HG03196 (cell line): ENCODE results near the gene CHST5.
"Not testable (repeated sequence)": the region's sequence is repeated elsewhere in the genome, so short reads cannot be mapped to it uniquely, and the experiment has no call there.

Experiments
- ATAC-seq: cut with Tn5 transposase; IDR thresholded peaks from one replicate; pipeline ENCODE4 v1.9.1; 2021; ENCODE audit not compliant: unreplicated experiment

CHST5 gene

DNA sequence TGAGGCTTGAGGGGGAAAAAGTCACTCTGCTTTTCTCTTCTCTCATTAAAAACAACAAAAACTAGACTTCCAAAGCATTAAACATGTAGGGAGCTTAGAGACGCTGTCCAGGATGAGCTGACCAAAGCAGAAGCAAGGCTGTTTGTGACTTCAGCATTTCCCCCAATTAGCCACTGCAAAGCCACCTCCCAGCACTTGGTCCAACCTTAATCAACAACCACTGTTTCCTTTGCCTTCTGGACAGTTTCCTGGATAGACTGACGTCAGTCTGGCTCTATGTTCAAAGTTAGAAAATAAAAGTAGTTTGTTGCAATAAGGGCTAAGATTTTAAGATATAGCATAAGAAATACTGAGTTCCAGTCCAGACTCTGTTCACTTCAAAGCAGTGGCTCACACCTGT, 17.0 kb upstream of the CHST5 start:
- no peak for ATAC-seq

- peak; percentile 81 for ATAC-seq
These were observed 14.3 kb upstream of the CHST5 start for GRCh38 chr16:75550211-75550662.

DNA sequence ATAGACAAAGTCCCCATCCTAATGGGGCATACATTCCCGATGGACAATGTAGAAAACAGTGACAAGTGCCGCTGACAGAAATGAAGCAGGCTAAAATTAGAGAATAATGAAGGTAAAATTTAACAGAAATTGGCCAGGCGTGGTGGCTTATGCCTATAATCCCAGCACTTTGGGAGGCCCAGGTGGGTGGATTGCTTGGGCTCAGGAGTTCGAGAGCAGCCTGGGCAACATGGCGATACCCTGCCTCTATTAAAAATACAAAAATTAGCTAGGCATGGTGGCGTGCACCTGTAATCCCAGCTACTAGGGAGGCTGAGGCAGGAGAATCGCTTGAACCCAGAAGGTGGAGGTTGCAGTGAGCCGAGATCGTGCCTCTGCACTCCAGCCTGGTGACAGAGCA, 12.5 kb upstream of the CHST5 start:
- not testable (repeated sequence) for ATAC-seq

DNA sequence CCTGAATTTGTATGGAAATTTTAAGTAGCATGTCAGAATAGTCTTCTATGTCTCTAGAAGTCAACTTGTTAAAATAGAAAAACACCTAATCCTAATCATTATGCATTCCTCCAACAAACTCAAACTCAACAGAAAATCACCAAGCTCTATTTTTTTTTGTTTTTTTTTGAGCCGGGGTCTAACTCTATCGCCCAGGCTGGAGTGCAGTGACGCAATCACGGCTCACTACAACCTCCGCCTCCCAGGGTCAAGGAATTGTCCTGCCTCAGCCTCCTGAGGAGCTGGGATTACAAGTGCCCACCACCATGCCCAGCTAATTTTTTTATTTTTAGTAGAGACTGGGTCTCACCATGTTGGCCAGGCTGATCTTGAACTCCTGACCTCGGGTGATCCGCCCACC, 10.4 kb upstream of the CHST5 start:
- no peak for ATAC-seq

DNA sequence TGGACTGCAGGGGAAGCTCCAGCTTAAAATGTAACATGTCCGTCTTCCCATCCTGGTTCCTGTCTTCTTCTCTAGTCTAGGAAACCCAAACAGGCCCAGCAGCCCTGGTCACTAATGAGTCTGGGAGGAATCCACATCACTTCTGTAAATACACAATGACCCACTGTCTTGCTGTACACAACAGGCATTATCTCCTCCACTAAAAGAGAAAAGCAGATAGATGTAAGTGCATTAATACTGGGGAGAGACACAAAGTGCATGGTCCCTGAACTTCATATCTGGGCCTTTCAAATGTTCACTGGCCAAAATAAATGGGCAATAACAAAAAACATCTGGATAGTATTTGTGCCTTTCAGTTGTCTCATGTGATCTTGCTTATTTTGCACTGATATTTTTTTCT, 10.0 kb upstream of the CHST5 start:
- ATAC-seq, result not testable (repeated sequence)

DNA sequence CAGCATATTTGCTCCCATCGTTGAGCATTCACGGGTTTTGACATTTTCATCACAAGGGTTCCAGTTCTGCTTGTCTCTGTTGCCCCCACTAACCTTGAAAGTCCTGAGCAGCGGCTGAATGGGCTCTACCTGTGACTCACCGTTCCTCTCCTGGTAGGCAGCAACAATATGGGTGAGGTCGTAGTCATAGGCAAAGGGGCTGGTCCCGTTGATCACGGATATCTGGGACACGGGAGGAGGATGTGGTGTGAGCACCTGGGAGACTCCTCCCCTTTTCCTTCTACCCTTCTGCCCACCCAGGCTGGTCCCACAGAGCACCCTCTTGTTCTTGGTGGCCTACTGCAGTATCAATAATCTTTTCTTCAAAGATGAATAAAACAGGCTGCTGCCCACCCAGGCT, 6.6 kb upstream of the CHST5 start:
- ATAC-seq, result not testable (repeated sequence)

DNA sequence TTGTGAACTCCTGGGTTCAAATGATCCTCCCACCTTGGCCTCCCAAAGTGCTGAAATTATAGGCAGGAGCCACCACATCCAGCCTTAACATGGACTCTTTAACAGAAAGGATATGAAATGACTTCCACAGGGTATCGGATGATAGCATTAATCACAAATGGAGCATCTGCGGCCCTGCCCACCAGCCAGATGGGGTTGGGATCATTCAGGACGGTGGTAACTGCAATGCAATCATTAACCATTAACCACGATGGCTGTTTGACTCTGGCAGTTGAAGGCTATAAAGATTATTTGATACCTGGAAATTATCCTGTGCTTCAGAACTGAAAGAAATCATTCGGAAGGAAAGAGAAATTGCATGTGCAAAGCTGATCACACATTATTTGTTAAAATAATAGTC, 5.3 kb upstream of the CHST5 start:
- no peak for ATAC-seq

GRCh38 chr16:75538882-75539565, 3.1 kb upstream of the CHST5 start:
- ATAC-seq, result not testable (repeated sequence)

DNA sequence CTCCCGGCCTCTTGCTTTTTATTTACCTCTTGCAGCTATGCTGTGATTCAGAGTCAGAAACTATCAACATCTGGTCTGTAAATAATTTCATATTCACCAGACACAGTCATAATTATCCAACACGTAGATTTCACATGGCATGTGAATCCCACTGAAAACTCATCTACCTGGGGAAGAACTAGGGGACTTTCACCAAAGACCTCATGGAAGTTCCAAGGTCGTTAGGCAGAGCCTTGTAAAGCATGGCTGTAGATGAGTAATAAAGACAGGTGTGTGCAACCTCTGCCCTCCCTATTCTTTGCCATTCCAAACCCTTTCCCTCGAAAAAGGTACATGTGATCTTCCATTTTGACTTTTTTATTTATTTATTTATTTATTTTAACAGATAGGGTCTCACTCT, 1.9 kb upstream of the CHST5 start:
- no peak for ATAC-seq

- ATAC-seq, result no peak
These were observed 581 bp downstream of the CHST5 start for GRCh38 chr16:75535211-75535843.

DNA sequence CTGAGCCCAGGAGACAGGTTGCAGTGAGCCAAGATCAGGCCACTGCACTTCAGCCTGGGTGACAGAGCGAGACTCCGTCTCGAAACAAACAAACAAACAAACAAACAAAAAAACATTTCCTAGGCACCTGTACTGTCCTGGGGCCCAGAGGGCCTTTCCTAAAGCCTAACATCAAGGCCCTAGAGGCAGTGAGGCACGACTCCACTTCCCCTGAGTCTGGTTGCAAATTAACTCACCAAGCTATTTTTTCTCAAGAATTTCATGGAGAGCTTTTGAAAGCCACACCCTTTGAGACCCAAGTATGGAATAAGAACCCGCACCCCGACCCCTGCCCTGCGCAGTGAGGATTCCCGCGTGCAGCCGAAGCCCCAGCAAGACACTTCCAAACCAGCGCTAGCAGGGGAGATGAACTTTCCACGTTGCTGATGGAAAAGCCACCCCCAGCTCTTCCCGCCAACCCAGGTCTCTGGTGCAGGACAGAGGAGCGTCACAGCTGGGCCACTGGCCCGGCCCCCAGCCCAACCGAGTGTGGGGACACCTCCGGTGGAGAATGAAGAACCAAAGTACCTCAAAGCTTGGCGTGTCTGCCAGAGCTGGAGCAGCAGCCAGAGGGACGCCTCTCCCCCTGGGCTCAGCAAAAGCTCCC, 1.2 kb downstream of the CHST5 start:
- ATAC-seq, result no peak

DNA sequence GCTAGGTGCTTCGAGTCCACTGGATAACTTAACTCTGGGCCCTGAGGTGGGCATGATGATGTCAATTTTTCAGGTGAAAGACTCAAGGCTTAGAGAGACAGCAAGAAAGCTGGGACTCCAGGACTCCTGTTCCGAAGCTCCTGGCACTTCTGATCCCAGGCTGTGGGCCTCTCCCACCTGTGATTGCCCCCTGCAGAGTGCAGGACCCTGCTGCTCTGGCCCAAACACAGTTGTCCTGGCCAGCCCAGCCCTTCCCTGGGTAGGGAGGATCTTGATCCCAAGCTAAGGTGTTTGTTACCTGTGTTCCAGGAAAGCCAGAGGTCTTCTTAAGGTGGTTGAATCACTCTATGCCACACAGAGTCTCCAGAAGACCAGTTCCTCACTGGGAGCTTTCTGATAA, 3.1 kb downstream of the CHST5 start:
- ATAC-seq, result no peak

DNA sequence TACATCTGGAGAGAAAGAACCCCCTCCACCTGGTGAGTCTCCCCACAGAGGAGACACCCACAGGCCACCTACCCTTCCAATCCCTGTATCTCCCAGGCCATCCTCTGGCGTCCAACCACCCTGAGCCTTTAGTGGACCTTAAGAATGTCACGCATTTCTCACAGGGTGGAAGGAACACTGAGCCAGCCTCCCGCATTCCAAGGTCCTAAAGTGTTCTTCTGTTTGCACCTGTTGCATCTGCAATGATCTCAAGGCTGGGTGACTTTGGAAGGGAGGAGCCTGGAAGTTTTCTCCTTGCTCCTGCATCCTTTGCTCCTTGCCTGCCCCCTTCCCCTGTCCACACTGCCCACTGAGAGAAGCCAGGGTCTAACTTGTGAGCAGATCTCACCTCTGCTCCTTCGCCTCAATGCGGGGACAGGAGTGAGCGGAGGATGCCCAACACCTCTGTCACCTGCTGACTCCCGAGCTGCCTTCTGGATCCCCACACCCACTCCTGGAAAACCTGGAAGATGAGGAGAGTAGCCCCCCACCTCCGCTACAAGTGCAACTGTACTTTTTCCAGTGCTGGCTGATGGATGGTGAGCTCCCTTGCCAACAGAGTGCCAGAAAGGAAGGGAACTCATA, 3.7 kb downstream of the CHST5 start:
- ATAC-seq, result no peak

- no peak for ATAC-seq
These were observed 5.9 kb downstream of the CHST5 start for GRCh38 chr16:75529959-75530358.

DNA sequence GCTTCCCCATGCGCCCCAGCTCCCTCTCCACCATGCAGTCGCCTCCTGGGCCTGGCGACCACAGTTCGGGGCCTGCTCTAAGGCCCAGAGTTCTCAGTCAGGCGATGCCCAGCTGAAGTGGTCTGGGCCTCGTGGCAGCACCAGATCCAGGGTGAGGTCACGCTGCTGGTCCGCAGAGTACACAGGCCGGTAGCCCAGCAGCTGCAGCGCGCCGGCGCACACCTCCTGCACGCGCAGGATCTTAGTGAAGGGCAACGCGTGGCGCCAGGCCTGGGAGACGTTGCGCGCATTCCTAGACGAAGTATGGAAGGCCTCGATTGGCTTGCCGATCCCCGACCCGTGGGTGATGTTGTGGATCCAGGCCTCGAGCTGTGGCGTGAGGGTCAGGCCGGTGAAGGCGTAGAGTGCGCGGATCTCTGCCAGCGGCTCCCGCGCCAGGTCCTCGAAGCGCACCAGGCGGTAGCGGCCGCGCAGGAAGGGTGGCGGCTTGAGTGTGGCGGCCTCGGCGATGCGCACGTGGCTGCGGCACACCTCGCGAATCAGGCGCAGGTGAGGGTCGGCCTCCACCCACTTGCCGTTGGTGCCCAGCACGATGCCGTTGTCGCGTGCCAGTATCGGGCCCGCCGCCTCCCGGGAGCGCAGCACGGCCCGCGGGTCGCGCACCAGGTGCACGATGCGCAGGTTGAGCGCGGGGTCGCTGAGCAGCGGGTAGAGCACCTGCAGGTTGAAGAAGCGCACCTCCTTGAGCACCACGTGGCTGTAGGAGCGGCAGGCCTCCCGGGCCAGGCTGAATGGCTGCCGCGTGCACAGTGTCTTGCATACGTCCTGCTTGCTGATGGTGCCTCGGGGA, 6.6 kb downstream of the CHST5 start:
- ATAC-seq, result no peak

DNA sequence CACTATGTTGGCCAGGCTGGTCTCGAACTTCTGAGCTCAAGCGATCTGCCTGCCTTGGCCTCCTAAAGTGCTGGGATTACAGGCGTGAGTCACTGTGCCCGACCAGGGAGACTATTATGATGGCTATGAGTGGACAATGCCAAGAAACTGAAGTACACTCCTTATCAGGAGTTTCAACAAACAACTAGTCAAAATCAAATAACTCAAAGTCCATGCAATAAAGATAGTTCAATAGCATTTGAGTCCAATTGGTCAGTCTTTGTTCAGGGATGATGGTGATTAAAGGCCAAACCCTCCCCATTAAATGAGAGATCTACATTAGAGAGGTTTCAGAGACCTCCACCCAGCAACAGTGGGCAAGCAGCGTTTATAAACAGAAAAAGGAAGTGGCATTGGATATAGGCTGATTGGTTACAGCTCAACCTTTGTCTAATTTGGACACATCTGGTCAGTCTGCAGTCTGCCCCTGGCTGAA, 8.0 kb downstream of the CHST5 start:
- ATAC-seq, result no peak

DNA sequence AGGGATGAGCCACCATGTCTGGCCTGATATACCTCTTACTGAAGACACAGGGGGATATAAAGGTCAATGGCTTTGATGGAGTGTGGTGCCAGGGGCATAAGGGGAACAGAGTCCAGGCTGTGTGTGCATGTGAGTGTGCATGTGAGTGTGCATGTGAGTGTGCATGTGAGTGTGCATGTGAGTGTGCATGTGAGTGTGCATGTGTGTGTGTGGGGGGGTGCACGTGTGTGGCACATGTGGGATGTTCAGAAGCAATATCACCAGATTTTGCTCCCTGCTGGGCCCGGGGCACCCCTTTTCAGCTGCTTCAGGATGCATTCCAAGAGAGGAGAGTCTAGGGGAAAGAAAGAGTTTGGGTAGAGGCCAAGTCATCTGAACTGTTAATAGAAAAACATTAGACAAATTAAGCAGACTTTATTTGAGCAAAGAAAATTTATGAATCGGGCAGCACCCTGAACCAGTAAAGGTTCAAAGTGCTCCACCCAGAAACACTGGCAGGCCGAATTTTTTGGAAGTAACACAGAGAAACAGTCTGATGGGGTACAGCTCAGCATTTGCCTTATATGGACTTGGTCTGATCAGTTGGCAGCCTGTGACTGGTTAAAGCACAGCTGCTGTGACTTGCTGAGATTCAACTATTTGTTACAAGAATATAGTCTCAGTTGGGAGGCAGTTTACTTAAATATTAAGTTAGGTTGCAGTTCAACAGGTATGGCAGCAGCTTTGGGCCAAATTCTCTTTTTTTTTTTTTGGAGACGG, 9.7 kb downstream of the CHST5 start:
- ATAC-seq, result no peak

DNA sequence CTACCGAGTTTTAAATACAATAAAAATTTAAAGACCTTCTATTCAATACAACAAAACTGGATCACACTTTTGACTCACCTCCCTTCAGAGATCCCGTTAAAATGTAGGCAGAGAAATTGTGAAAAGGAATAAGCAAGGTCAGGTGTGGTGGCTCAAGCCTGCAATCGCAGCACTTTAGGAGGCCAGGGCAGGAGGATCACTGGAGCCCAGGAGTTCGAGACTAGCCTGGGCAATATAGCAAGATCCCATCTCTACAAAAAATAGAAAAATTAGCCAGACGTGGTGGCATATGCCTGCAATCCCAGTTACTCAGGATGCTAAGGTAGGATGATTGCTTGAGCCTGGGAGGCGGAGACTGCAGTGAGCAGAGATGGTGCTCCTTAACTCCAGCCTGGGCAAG, 16.7 kb downstream of the CHST5 start:
- no peak for ATAC-seq

DNA sequence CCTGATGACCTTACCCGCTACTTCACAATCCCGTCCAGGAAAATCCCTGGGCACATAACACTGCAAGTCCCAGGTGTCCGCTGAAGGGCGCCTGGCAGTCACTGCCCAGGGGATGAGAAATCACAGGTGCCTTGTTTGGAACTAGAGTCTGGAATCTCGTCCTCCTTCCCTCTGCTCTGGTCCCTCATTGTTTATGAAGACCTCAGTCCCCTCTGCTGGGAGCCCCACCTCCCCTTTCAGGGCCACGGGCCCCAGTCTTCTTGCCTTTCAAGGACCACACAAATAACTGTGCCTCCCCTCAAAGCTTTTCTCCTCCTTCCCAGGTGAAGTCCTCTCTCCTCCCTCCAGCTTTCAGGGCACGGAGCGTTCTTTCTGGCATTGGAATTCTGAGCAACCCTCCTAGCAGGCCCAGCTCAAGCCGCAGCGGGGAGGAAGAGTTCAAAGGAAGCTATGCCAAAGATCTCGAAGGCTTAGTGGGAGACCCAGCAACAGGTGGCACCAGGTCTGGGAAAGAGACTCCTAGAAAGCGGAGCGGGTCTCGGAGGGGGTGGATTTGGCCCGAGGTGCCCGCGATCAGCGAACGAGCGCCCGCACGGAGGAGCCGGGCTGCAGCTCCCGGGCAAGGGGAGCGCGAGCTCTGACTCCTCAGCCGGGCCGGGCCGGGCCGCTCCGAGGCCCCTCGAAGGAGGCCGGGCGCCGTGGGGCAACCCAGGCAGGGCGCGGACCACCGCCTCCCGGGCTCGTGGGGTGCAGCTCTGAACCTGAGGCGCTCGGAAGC, 19.5 kb downstream of the CHST5 start:
- not testable (repeated sequence) for ATAC-seq
